ENCODE results near the gene DUSP10. TPM values are rescaled to one million over a fixed set of nuclear protein-coding genes. Genes with fewer than 3 reads are reported as not detected.

The DUSP10 gene
- total RNA-seq, result 1 to 10 TPM; 4.6 to 5.1 (median 4.9) TPM
- 4.7 TPM for polyA plus RNA-seq
- long read RNA-seq, donor 1, transcript DUSP10-201 (4 exons, 2,676 nt), result major isoform, 5 of 7 reads
- long read RNA-seq, donor 1, partial matches to known transcripts, result 1 of 7 reads
- long read RNA-seq, donor 1, other reads (novel, unspliced or antisense), result 1 of 7 reads
- long read RNA-seq, donor 2, partial matches to known transcripts, result 0 of 2 reads
- long read RNA-seq, donor 2, other reads (novel, unspliced or antisense), result 0 of 2 reads
- long read RNA-seq, donor 3, transcript DUSP10-201 (4 exons, 2,676 nt), result major isoform, 14 of 18 reads
- long read RNA-seq, donor 3, partial matches to known transcripts, result 1 of 18 reads
- long read RNA-seq, donor 3, other reads (novel, unspliced or antisense), result 3 of 18 reads
- long read RNA-seq, donor 4, partial matches to known transcripts, result 1 of 3 reads
- long read RNA-seq, donor 4, other reads (novel, unspliced or antisense), result 0 of 3 reads

- Histone ChIP-seq H3K4me1 (ENCODE audit: control insufficient read depth, insufficient read depth, low read length) (peaks cover 1% of the 10 kb centered on the region), H3K27ac (ENCODE audit: low read length) (peak within 1 kb of the TSS; percentile 86), H3K9me3 (ENCODE audit: control insufficient read depth, low read length) (no peaks in the 10 kb centered on the region), H3K4me3 (ENCODE audit: low read length) (peak within 1 kb of the TSS; percentile 72), H3K27me3 (ENCODE audit: control insufficient read depth, insufficient read depth) (no peaks in the 10 kb centered on the region)
- ATAC-seq (peak; percentile 97 to 98), DNase-seq (peak; percentile 98 to 99 (median 99))
- under 1% methylated on average over 44 of the region's 44 CpGs for WGBS
- intact Hi-C loops (cut with DNase I), result loop anchor here in 2 of 4 donors (10.0 kb wide), 3 partner anchors 187 to 713 kb away; no protein-coding TSS in a partner anchor
Measured at GRCh38 chr1:221741703-221742554, at the start of gene DUSP10. TSS of gene DUSP10 (minus strand) at chr1:221742089. CDS start at chr1:221739744, 2,345 bp downstream.

- no peaks in the 10 kb centered on the region for H3K9me3 ChIP-seq (ENCODE audit: control insufficient read depth, low read length)
- no peak overlapping the region for H3K27ac ChIP-seq (ENCODE audit: low read length)
- DNase-seq (no peak), ATAC-seq (no peak)
- no peaks in the 10 kb centered on the region for H3K4me1 ChIP-seq (ENCODE audit: control insufficient read depth, insufficient read depth, low read length)
- intact Hi-C loops (cut with DNase I), result no loop called here
- no peak overlapping the region for H3K4me3 ChIP-seq (ENCODE audit: low read length)
- no peaks in the 10 kb centered on the region for H3K27me3 ChIP-seq (ENCODE audit: control insufficient read depth, insufficient read depth)
- 61% methylated on average over 6 of the region's 6 CpGs for WGBS
Measured at GRCh38 chr1:221788466-221788865, 46.6 kb upstream of the DUSP10 start.

GRCh38 chr1:221786647-221787046 is 44.8 kb upstream of the DUSP10 start:
- Histone ChIP-seq H3K4me1 (ENCODE audit: control insufficient read depth, insufficient read depth, low read length) (no peaks in the 10 kb centered on the region), H3K4me3 (ENCODE audit: low read length) (no peak overlapping the region), H3K27me3 (ENCODE audit: control insufficient read depth, insufficient read depth) (no peaks in the 10 kb centered on the region), H3K9me3 (ENCODE audit: control insufficient read depth, low read length) (no peaks in the 10 kb centered on the region), H3K27ac (ENCODE audit: low read length) (no peak overlapping the region)
- WGBS, result 88% methylated on average over 5 of the region's 5 CpGs
- DNase-seq (no peak), ATAC-seq (no peak)
- intact Hi-C loops (cut with DNase I), result no loop called here

GRCh38 chr1:221783936-221784335 is 42.0 kb upstream of the DUSP10 start:
- WGBS, result 63% methylated on average over 4 of the region's 4 CpGs
- H3K4me1 ChIP-seq (ENCODE audit: control insufficient read depth, insufficient read depth, low read length), result no peaks in the 10 kb centered on the region
- no peak overlapping the region for H3K4me3 ChIP-seq (ENCODE audit: low read length)
- DNase-seq (no peak), ATAC-seq (no peak)
- no peaks in the 10 kb centered on the region for H3K27me3 ChIP-seq (ENCODE audit: control insufficient read depth, insufficient read depth)
- no peak overlapping the region for H3K27ac ChIP-seq (ENCODE audit: low read length)
- intact Hi-C loops (cut with DNase I), result no loop called here
- H3K9me3 ChIP-seq (ENCODE audit: control insufficient read depth, low read length), result no peaks in the 10 kb centered on the region

GRCh38 chr1:221783437-221783836 is 41.5 kb upstream of the DUSP10 start:
- Histone ChIP-seq H3K4me1 (ENCODE audit: control insufficient read depth, insufficient read depth, low read length) (no peaks in the 10 kb centered on the region), H3K27me3 (ENCODE audit: control insufficient read depth, insufficient read depth) (no peaks in the 10 kb centered on the region), H3K4me3 (ENCODE audit: low read length) (no peak overlapping the region), H3K9me3 (ENCODE audit: control insufficient read depth, low read length) (no peaks in the 10 kb centered on the region), H3K27ac (ENCODE audit: low read length) (no peak overlapping the region)
- WGBS, result 64% methylated on average over 6 of the region's 6 CpGs
- ATAC-seq (no peak), DNase-seq (no peak)
- intact Hi-C loops (cut with DNase I), result no loop called here

- H3K27ac ChIP-seq (ENCODE audit: low read length), result no peak overlapping the region
- ATAC-seq (no peak), DNase-seq (no peak)
- H3K4me3 ChIP-seq (ENCODE audit: low read length), result no peak overlapping the region
- no peaks in the 10 kb centered on the region for H3K4me1 ChIP-seq (ENCODE audit: control insufficient read depth, insufficient read depth, low read length)
- 94% methylated on average over 1 of the region's 1 CpG for WGBS
- H3K9me3 ChIP-seq (ENCODE audit: control insufficient read depth, low read length), result no peaks in the 10 kb centered on the region
- no peaks in the 10 kb centered on the region for H3K27me3 ChIP-seq (ENCODE audit: control insufficient read depth, insufficient read depth)
- intact Hi-C loops (cut with DNase I), result no loop called here
Measured at GRCh38 chr1:221782970-221783369, 41.1 kb upstream of the DUSP10 start.

- H3K9me3 ChIP-seq (ENCODE audit: control insufficient read depth, low read length), result no peaks in the 10 kb centered on the region
- no peaks in the 10 kb centered on the region for H3K4me1 ChIP-seq (ENCODE audit: control insufficient read depth, insufficient read depth, low read length)
- no peak overlapping the region for H3K4me3 ChIP-seq (ENCODE audit: low read length)
- WGBS, result 51% methylated on average over 2 of the region's 2 CpGs
- no peak for ATAC-seq
- H3K27me3 ChIP-seq (ENCODE audit: control insufficient read depth, insufficient read depth), result no peaks in the 10 kb centered on the region
- no peak overlapping the region for H3K27ac ChIP-seq (ENCODE audit: low read length)
- no peak for DNase-seq
- intact Hi-C loops (cut with DNase I), result no loop called here
Measured at GRCh38 chr1:221782477-221782876, 40.6 kb upstream of the DUSP10 start.

DNA sequence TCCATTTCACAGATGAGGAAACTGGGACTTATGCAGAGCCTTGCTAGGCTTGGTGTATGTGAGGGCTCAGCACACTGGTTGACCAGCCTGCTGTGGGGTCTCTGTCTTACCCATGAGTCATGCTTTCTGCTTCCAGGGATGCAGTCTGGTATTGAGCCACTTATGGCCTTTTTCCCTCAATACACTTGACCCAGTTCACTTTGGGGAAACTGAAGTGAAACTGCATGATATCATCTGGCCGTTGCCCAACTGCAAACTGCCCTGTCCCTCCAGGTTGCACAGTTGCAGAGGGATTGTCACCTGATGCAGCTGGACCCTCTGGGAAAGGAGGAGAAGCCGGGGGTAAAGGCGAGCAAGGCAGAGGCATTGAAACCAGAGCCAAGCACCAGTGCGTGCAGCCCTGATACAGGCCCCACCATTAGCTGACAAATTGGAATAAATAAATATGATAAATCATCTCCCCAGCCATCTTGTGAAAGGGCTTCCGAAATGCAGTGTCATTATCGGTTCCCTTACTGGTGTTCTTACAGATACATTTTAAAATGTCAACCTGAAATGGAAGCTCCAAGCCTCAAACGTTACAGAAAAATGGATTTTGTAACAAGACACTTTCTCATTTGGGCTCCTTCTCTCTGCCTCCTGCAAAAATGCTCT is 39.3 kb upstream of the DUSP10 start:
- DNase-seq, result no peak
- no peaks in the 10 kb centered on the region for H3K4me1 ChIP-seq (ENCODE audit: control insufficient read depth, insufficient read depth, low read length)
- intact Hi-C loops (cut with DNase I), result no loop called here
- no peaks in the 10 kb centered on the region for H3K27me3 ChIP-seq (ENCODE audit: control insufficient read depth, insufficient read depth)
- H3K4me3 ChIP-seq (ENCODE audit: low read length), result no peak overlapping the region
- 70% methylated on average over 7 of the region's 7 CpGs for WGBS
- ATAC-seq, result no peak
- no peaks in the 10 kb centered on the region for H3K9me3 ChIP-seq (ENCODE audit: control insufficient read depth, low read length)
- no peak overlapping the region for H3K27ac ChIP-seq (ENCODE audit: low read length)

GRCh38 chr1:221780175-221780574 is 38.3 kb upstream of the DUSP10 start:
- ATAC-seq (no peak), DNase-seq (peak in 1 of 3 donors; percentile 41)
- no peaks in the 10 kb centered on the region for H3K27me3 ChIP-seq (ENCODE audit: control insufficient read depth, insufficient read depth)
- intact Hi-C loops (cut with DNase I), result no loop called here
- H3K9me3 ChIP-seq (ENCODE audit: control insufficient read depth, low read length), result no peaks in the 10 kb centered on the region
- 92% methylated on average over 7 of the region's 7 CpGs for WGBS
- no peaks in the 10 kb centered on the region for H3K4me1 ChIP-seq (ENCODE audit: control insufficient read depth, insufficient read depth, low read length)
- H3K27ac ChIP-seq (ENCODE audit: low read length), result no peak overlapping the region
- no peak overlapping the region for H3K4me3 ChIP-seq (ENCODE audit: low read length)

DNA sequence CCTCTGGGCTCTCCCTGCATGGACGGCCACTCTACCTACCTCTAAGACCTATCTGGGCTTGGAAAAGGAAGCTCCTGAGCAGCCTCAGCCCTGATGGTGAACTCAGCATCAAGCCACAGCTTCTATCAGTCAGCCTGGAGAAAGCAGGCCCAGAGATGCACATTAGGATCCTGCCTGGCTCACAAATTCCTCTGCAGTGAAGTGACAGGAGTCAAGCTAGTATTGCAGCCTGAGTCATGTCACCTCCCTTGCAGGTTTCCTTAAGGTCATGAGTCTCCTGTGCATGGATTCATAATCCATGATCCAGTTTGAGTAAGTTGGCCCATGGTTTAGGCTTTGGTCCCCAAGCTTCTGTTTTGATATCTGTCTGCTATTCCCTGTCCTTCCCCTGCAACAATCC is 37.9 kb upstream of the DUSP10 start:
- Histone ChIP-seq H3K27ac (ENCODE audit: low read length) (no peak overlapping the region), H3K4me3 (ENCODE audit: low read length) (no peak overlapping the region), H3K27me3 (ENCODE audit: control insufficient read depth, insufficient read depth) (no peaks in the 10 kb centered on the region), H3K4me1 (ENCODE audit: control insufficient read depth, insufficient read depth, low read length) (no peaks in the 10 kb centered on the region), H3K9me3 (ENCODE audit: control insufficient read depth, low read length) (no peaks in the 10 kb centered on the region)
- no peak for DNase-seq
- intact Hi-C loops (cut with DNase I), result no loop called here
- ATAC-seq, result no peak
- WGBS, result 98% methylated on average over 1 of the region's 1 CpG

All from right cardiac atrium (tissue), 5 donors.